GM23338 (cell line): ENCODE measurements around the gene KIRREL3. TPM values are rescaled to one million over a fixed set of nuclear protein-coding genes. Genes with fewer than 3 reads are reported as not detected.

Source experiments
- ATAC-seq: fragments of 200-7000 bp; cut with Tn5 transposase; 3 replicates; pipeline ENCODE4 v1.9.1; 2020
- DNase-seq: peaks from one replicate; pipeline ENCODE4 v3.0.0-alpha.2; 2015; ENCODE audit warnings: low spot score
- H2AFZ ChIP-seq: fragments of 200-600 bp; sonication (generic); 2 replicates; pipeline ENCODE4 v1.8.0; 2016; ENCODE audit warnings: antibody characterized with exemption, mild to moderate bottlenecking, moderate library complexity
- H3F3A ChIP-seq: fragments of 200-600 bp; sonication (generic); replicated peaks from 2 replicates; pipeline ENCODE4 v1.8.0; 2017; ENCODE audit warnings: antibody characterized with exemption, mixed run types, low read depth
- H3K27ac ChIP-seq: fragments of 200-600 bp; sonication (generic); 2 replicates; pipeline ENCODE4 v1.6.1; 2016; ENCODE audit warnings: low read depth
- H3K27me3 ChIP-seq: fragments of 200-600 bp; sonication (generic); 2 replicates; pipeline ENCODE4 v1.8.0; 2016; ENCODE audit warnings: mild to moderate bottlenecking, mixed run types, moderate library complexity; ENCODE audit not compliant: insufficient read depth
- H3K36me3 ChIP-seq: fragments of 200-600 bp; sonication (generic); 2 replicates; pipeline ENCODE4 v1.8.0; 2016; ENCODE audit warnings: mild to moderate bottlenecking; ENCODE audit not compliant: insufficient read depth
- H3K4me1 ChIP-seq: fragments of 200-600 bp; sonication (generic); 2 replicates; pipeline ENCODE4 v1.8.0; 2016; ENCODE audit warnings: mild to moderate bottlenecking, moderate library complexity; ENCODE audit not compliant: insufficient read depth
- H3K4me2 ChIP-seq: fragments of 200-600 bp; sonication (generic); 2 replicates; pipeline ENCODE4 v1.7.1; 2017; ENCODE audit warnings: mixed run types
- H3K4me3 ChIP-seq: fragments of 200-600 bp; sonication (generic); 2 replicates; pipeline ENCODE4 v1.6.1; 2016; ENCODE audit warnings: mixed run types
- H3K79me2 ChIP-seq: fragments of 200-600 bp; sonication (generic); replicated peaks from 2 replicates; pipeline ENCODE4 v1.8.0; 2017; ENCODE audit warnings: mild to moderate bottlenecking; ENCODE audit not compliant: insufficient read depth
- H3K9me2 ChIP-seq: fragments of 200-600 bp; sonication (generic); 2 replicates; pipeline ENCODE4 v1.8.0; 2017; ENCODE audit not compliant: insufficient read depth
- H4K20me1 ChIP-seq: fragments of 200-600 bp; sonication (generic); replicated peaks from 2 replicates; pipeline ENCODE4 v1.8.0; 2017; ENCODE audit warnings: mild to moderate bottlenecking; ENCODE audit not compliant: insufficient read depth
- H3K27ac Mint-ChIP-seq: 2 replicates; pipeline ENCODE4 v1.8.0; 2020; ENCODE audit warnings: inconsistent platforms, mild to moderate bottlenecking, moderate library complexity, mixed read lengths
- H3K27me3 Mint-ChIP-seq: 3 replicates; pipeline ENCODE4 v1.8.0; 2022; ENCODE audit warnings: low read depth, mild to moderate bottlenecking, moderate library complexity, mixed read lengths, inconsistent platforms; ENCODE audit not compliant: insufficient read depth, poor library complexity
- H3K36me3 Mint-ChIP-seq: 3 replicates; pipeline ENCODE4 v1.8.0; 2021; ENCODE audit warnings: low read depth, mild to moderate bottlenecking, inconsistent platforms, moderate library complexity, mixed read lengths
- H3K4me1 Mint-ChIP-seq: 3 replicates; pipeline ENCODE4 v1.8.0; 2020; ENCODE audit warnings: mild to moderate bottlenecking, inconsistent platforms, mixed read lengths
- H3K4me3 Mint-ChIP-seq: 3 replicates; pipeline ENCODE4 v1.8.0; 2021; ENCODE audit warnings: moderate library complexity, mild to moderate bottlenecking, inconsistent platforms, mixed read lengths
- H3K9me3 Mint-ChIP-seq: 3 replicates; pipeline ENCODE4 v1.8.0; 2020; ENCODE audit warnings: moderate library complexity, mild to moderate bottlenecking, inconsistent platforms, mixed read lengths
- CREB1 ChIP-seq: fragments of 250-450 bp; sonication (Bioruptor Pico); IDR thresholded peaks from 2 replicates; pipeline ENCODE4 v1.5.0; 2020; ENCODE audit warnings: low read depth, mild to moderate bottlenecking, moderate library complexity
- EZH2 ChIP-seq: fragments of 200-600 bp; sonication (generic); IDR thresholded peaks from one replicate; pipeline ENCODE4 v1.8.0; 2017; ENCODE audit warnings: antibody characterized with exemption, mild to moderate bottlenecking, low read depth; ENCODE audit not compliant: unreplicated experiment
- EZH2phosphoT487 ChIP-seq: fragments of 200-600 bp; sonication (generic); IDR thresholded peaks from one replicate; pipeline ENCODE4 v1.8.1; 2018; ENCODE audit warnings: antibody characterized with exemption; ENCODE audit not compliant: unreplicated experiment
- JUNB ChIP-seq: IDR thresholded peaks from one replicate; pipeline ENCODE4 v1.6.1; 2016; ENCODE audit warnings: antibody characterized with exemption; ENCODE audit not compliant: unreplicated experiment
- NANOG ChIP-seq: IDR thresholded peaks from 2 replicates; pipeline ENCODE4 v1.6.1; 2016; ENCODE audit warnings: antibody characterized with exemption, borderline replicate concordance
- POLR2AphosphoS5 ChIP-seq: IDR thresholded peaks from 2 replicates; pipeline ENCODE4 v1.6.1; 2016; ENCODE audit warnings: antibody characterized with exemption, low read depth
- STAT1 ChIP-seq: IDR thresholded peaks from one replicate; pipeline ENCODE4 v1.6.1; 2016; ENCODE audit warnings: antibody characterized with exemption; ENCODE audit not compliant: unreplicated experiment
- ZNF114 ChIP-seq: fragments of 250-450 bp; sonication (Bioruptor Pico); IDR thresholded peaks from 2 replicates; pipeline ENCODE4 v1.5.0; 2020; ENCODE audit warnings: mild to moderate bottlenecking, moderate library complexity
- ZNF331 ChIP-seq: fragments of 250-450 bp; sonication (Bioruptor Pico); IDR thresholded peaks from 2 replicates; pipeline ENCODE4 v1.5.0; 2020; ENCODE audit warnings: low read depth, mild to moderate bottlenecking, moderate library complexity
- polyA plus RNA-seq: library from polyadenylated mRNA; unstranded; fragments of >200 nt; fragmentation: Nextera tagmentation; extraction: Ambion mirVana; gene quantifications from 2 replicates; pipeline ENCODE4 v1.2.1, GENCODE V29; 2016
- total RNA-seq: library from RNA; depleted of rRNA; stranded (reverse); fragments of >200 nt; shearing (Covaris generic); gene quantifications from 2 replicates; pipeline ENCODE4 v1.2.3, GENCODE V29; 2014
- TF ChIP-seq, protein P1 (sequence below): IDR thresholded peaks from one replicate; pipeline ENCODE4 v1.6.1; 2018; ENCODE audit warnings: antibody characterized with exemption; ENCODE audit not compliant: unreplicated experiment
- TF ChIP-seq, protein P2 (sequence below): fragments of 250-450 bp; sonication (Bioruptor Pico); IDR thresholded peaks from 2 replicates; pipeline ENCODE4 v1.5.0; 2020; ENCODE audit warnings: mild to moderate bottlenecking, moderate library complexity
- TF ChIP-seq, protein P3 (sequence below): IDR thresholded peaks from 2 replicates; pipeline ENCODE4 v1.6.1; 2016; ENCODE audit warnings: antibody characterized with exemption
- TF ChIP-seq, protein P4 (sequence below), 2 experiments: fragments of 200-600 bp in 1 of 2; sonication (generic) in 1 of 2; conservative IDR thresholded peaks; 2 replicates each; pipeline versions ENCODE4 v1.5.1 to v1.6.1; 2016 to 2017; ENCODE audit warnings: antibody characterized with exemption in 2 of 2, low read depth in 2 of 2, mild to moderate bottlenecking in 2 of 2, moderate library complexity in 1 of 2

The KIRREL3 gene
- total and polyA plus RNA-seq, 2 experiments from 2014 or later: 0.13 to 1.5 TPM

DNA sequence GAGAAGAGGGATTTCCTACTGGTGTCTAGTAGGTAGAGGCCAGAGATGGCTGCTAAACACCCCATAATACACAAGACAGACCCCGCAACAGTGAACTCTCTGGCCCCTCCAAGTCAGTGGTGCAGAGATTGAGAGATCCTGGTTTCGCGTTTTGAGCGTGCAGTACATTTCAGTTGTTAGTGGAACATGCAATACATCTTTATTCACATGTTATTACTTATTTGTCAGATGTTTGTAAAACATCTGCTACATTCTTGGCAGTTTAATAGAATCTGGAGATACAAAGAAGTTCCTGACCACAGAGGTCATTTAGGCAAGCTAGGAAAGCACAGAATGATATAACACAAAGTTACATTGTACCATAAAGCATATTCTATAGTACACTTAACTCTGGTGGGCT lies 603.6 kb downstream of the KIRREL3 start:
- ATAC-seq (no peak), DNase-seq (no peak)
- peaks cover 5% of the 10 kb centered on the region; the same call in 1 of the 3 replicates for H3K9me3 Mint-ChIP-seq
- H3K4me3 ChIP-seq: no peak overlapping the region
- H2AFZ ChIP-seq: no peak overlapping the region
- peaks cover 6% of the 10 kb centered on the region; the same call in 1 of the 2 replicates for H3K4me1 ChIP-seq
- H3K27ac Mint-ChIP-seq: no peak overlapping the region
- no peaks in the 10 kb centered on the region for H3K36me3 Mint-ChIP-seq
- no peak overlapping the region for H3K27ac ChIP-seq
- H3F3A ChIP-seq: no peaks in the 10 kb centered on the region
- H3K4me3 Mint-ChIP-seq: no peak overlapping the region
- H3K4me2 ChIP-seq: no peak overlapping the region
- peaks cover 3% of the 10 kb centered on the region for H3K27me3 Mint-ChIP-seq
- H3K79me2 ChIP-seq: peaks cover 15% of the 10 kb centered on the region
- TF ChIP-seq EZH2: no peak
- TF ChIP-seq STAT1: no peak
- TF ChIP-seq ZNF114 (CRISPR knock-in tag): no peak
- TF ChIP-seq, protein P1, sequence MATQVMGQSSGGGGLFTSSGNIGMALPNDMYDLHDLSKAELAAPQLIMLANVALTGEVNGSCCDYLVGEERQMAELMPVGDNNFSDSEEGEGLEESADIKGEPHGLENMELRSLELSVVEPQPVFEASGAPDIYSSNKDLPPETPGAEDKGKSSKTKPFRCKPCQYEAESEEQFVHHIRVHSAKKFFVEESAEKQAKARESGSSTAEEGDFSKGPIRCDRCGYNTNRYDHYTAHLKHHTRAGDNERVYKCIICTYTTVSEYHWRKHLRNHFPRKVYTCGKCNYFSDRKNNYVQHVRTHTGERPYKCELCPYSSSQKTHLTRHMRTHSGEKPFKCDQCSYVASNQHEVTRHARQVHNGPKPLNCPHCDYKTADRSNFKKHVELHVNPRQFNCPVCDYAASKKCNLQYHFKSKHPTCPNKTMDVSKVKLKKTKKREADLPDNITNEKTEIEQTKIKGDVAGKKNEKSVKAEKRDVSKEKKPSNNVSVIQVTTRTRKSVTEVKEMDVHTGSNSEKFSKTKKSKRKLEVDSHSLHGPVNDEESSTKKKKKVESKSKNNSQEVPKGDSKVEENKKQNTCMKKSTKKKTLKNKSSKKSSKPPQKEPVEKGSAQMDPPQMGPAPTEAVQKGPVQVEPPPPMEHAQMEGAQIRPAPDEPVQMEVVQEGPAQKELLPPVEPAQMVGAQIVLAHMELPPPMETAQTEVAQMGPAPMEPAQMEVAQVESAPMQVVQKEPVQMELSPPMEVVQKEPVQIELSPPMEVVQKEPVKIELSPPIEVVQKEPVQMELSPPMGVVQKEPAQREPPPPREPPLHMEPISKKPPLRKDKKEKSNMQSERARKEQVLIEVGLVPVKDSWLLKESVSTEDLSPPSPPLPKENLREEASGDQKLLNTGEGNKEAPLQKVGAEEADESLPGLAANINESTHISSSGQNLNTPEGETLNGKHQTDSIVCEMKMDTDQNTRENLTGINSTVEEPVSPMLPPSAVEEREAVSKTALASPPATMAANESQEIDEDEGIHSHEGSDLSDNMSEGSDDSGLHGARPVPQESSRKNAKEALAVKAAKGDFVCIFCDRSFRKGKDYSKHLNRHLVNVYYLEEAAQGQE: no peak
- TF ChIP-seq ZNF331 (CRISPR knock-in tag): no peak
- no peak for TF ChIP-seq EZH2phosphoT487
- TF ChIP-seq, protein P2, sequence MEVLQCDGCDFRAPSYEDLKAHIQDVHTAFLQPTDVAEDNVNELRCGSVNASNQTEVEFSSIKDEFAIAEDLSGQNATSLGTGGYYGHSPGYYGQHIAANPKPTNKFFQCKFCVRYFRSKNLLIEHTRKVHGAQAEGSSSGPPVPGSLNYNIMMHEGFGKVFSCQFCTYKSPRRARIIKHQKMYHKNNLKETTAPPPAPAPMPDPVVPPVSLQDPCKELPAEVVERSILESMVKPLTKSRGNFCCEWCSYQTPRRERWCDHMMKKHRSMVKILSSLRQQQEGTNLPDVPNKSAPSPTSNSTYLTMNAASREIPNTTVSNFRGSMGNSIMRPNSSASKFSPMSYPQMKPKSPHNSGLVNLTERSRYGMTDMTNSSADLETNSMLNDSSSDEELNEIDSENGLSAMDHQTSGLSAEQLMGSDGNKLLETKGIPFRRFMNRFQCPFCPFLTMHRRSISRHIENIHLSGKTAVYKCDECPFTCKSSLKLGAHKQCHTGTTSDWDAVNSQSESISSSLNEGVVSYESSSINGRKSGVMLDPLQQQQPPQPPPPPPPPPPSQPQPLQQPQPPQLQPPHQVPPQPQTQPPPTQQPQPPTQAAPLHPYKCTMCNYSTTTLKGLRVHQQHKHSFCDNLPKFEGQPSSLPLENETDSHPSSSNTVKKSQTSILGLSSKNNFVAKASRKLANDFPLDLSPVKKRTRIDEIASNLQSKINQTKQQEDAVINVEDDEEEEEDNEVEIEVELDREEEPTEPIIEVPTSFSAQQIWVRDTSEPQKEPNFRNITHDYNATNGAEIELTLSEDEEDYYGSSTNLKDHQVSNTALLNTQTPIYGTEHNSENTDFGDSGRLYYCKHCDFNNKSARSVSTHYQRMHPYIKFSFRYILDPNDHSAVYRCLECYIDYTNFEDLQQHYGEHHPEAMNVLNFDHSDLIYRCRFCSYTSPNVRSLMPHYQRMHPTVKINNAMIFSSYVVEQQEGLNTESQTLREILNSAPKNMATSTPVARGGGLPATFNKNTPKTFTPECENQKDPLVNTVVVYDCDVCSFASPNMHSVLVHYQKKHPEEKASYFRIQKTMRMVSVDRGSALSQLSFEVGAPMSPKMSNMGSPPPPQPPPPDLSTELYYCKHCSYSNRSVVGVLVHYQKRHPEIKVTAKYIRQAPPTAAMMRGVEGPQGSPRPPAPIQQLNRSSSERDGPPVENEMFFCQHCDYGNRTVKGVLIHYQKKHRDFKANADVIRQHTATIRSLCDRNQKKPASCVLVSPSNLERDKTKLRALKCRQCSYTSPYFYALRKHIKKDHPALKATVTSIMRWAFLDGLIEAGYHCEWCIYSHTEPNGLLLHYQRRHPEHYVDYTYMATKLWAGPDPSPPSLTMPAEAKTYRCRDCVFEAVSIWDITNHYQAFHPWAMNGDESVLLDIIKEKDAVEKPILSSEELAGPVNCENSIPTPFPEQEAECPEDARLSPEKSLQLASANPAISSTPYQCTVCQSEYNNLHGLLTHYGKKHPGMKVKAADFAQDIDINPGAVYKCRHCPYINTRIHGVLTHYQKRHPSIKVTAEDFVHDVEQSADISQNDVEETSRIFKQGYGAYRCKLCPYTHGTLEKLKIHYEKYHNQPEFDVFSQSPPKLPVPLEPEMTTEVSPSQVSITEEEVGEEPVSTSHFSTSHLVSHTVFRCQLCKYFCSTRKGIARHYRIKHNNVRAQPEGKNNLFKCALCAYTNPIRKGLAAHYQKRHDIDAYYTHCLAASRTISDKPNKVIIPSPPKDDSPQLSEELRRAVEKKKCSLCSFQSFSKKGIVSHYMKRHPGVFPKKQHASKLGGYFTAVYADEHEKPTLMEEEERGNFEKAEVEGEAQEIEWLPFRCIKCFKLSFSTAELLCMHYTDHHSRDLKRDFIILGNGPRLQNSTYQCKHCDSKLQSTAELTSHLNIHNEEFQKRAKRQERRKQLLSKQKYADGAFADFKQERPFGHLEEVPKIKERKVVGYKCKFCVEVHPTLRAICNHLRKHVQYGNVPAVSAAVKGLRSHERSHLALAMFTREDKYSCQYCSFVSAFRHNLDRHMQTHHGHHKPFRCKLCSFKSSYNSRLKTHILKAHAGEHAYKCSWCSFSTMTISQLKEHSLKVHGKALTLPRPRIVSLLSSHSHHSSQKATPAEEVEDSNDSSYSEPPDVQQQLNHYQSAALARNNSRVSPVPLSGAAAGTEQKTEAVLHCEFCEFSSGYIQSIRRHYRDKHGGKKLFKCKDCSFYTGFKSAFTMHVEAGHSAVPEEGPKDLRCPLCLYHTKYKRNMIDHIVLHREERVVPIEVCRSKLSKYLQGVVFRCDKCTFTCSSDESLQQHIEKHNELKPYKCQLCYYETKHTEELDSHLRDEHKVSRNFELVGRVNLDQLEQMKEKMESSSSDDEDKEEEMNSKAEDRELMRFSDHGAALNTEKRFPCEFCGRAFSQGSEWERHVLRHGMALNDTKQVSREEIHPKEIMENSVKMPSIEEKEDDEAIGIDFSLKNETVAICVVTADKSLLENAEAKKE (CRISPR knock-in tag): no peak
- no peak for TF ChIP-seq JUNB
- TF ChIP-seq, protein P3, sequence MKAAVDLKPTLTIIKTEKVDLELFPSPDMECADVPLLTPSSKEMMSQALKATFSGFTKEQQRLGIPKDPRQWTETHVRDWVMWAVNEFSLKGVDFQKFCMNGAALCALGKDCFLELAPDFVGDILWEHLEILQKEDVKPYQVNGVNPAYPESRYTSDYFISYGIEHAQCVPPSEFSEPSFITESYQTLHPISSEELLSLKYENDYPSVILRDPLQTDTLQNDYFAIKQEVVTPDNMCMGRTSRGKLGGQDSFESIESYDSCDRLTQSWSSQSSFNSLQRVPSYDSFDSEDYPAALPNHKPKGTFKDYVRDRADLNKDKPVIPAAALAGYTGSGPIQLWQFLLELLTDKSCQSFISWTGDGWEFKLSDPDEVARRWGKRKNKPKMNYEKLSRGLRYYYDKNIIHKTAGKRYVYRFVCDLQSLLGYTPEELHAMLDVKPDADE: no peak
- no peak for TF ChIP-seq POLR2AphosphoS5
- TF ChIP-seq CREB1 (CRISPR knock-in tag): no peak
- no peak for TF ChIP-seq NANOG
- TF ChIP-seq, protein P4, sequence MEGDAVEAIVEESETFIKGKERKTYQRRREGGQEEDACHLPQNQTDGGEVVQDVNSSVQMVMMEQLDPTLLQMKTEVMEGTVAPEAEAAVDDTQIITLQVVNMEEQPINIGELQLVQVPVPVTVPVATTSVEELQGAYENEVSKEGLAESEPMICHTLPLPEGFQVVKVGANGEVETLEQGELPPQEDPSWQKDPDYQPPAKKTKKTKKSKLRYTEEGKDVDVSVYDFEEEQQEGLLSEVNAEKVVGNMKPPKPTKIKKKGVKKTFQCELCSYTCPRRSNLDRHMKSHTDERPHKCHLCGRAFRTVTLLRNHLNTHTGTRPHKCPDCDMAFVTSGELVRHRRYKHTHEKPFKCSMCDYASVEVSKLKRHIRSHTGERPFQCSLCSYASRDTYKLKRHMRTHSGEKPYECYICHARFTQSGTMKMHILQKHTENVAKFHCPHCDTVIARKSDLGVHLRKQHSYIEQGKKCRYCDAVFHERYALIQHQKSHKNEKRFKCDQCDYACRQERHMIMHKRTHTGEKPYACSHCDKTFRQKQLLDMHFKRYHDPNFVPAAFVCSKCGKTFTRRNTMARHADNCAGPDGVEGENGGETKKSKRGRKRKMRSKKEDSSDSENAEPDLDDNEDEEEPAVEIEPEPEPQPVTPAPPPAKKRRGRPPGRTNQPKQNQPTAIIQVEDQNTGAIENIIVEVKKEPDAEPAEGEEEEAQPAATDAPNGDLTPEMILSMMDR (conservative IDR thresholded peaks at IDR 0.05; ENCODE audit: low read depth in 2 of 2): no peak
- H3K27me3 ChIP-seq: no peaks in the 10 kb centered on the region
- no peaks in the 10 kb centered on the region for H3K9me2 ChIP-seq
- H3K36me3 ChIP-seq: no peaks in the 10 kb centered on the region
- 0 out of 2 replicates have a peak, but pooled peaks cover 5% of the 10 kb centered on the region for H4K20me1 ChIP-seq
- peaks cover 14% of the 10 kb centered on the region; the same call in 2 of the 3 replicates for H3K4me1 Mint-ChIP-seq
